Body of pancreas (tissue), 4 donors: Measurements from ENCODE around the gene PLOD2. TPM values are rescaled to one million over a fixed set of nuclear protein-coding genes. Genes with fewer than 3 reads are reported as not detected.

Experiments used
- ATAC-seq: fragments of 150-250 bp; one replicate; pipeline ENCODE4 v1.9.1; 2016
- DNase-seq, 4 donors: peaks; one replicate each; pipeline ENCODE4 v3.0.0-alpha.2; 2019
- H3K27ac ChIP-seq, 4 donors: fragments of 200-600 bp; sonication (generic); 1 replicate in 3 of 4; 2 replicates in 1 of 4; pipeline versions ENCODE4 v1.5.1 to v1.6.1; 2016 to 2019; ENCODE audit warnings: mild to moderate bottlenecking in 1 of 4, mixed read lengths in 1 of 4, moderate library complexity in 1 of 4
- H3K27me3 ChIP-seq, 2 donors: fragments of 200-600 bp; sonication (generic); one replicate each; pipeline ENCODE4 v1.6.0; 2016; ENCODE audit warnings: mild to moderate bottlenecking in 1 of 2
- H3K36me3 ChIP-seq, 2 donors: fragments of 200-600 bp; sonication (generic); replicated peaks in 1 of 2; 2 replicates each; pipeline ENCODE4 v1.5.1; 2016; ENCODE audit warnings: low read depth in 2 of 2; ENCODE audit not compliant: insufficient read depth in 1 of 2
- H3K4me1 ChIP-seq: fragments of 200-600 bp; sonication (generic); one replicate; pipeline ENCODE4 v1.6.0; 2016
- H3K4me3 ChIP-seq, 2 donors: fragments of 200-600 bp; sonication (generic); 1 replicate in 1 of 2; 2 replicates in 1 of 2; pipeline ENCODE4 v1.5.1; 2016 to 2019
- H3K9me3 ChIP-seq, 3 donors: fragments of 200-600 bp; sonication (generic); 1 replicate in 2 of 3; 2 replicates in 1 of 3; pipeline ENCODE4 v1.5.1; 2016
- CTCF ChIP-seq, 7 experiments: fragments of 450-650 bp in 4 of 7; fragments of 200-600 bp in 3 of 7; sonication (generic) in 3 of 7; IDR thresholded peaks; one replicate each; pipeline ENCODE4 v1.5.1; 2016 to 2019; ENCODE audit warnings: antibody characterized with exemption in 7 of 7
- POLR2A ChIP-seq, 3 donors: fragments of 450-650 bp; IDR thresholded peaks; one replicate each; pipeline ENCODE4 v1.6.1; 2016; ENCODE audit warnings: antibody characterized with exemption in 3 of 3, mild to moderate bottlenecking in 2 of 3
- WGBS, 2 donors: methylation state at CpG; one replicate each; pipeline ENCODE4 v1.1.5; 2017; 5-methylcytosine and 5-hydroxymethylcytosine counted together
- intact Hi-C: fragments of 100-400 bp; cut with DNase I; formaldehyde crosslinking; loops from one replicate; pipeline ENCODE4 v1.15.1; 2023
- total RNA-seq, 2 donors: library from RNA; depleted of rRNA; stranded (reverse); fragments of >200 nt; gene quantifications; one replicate each; pipeline ENCODE4 v1.1.0, GENCODE V29; 2016

PLOD2 gene
- total RNA-seq, 2 donors from 2014 or later = 16.8 to 24.4 TPM

DNA sequence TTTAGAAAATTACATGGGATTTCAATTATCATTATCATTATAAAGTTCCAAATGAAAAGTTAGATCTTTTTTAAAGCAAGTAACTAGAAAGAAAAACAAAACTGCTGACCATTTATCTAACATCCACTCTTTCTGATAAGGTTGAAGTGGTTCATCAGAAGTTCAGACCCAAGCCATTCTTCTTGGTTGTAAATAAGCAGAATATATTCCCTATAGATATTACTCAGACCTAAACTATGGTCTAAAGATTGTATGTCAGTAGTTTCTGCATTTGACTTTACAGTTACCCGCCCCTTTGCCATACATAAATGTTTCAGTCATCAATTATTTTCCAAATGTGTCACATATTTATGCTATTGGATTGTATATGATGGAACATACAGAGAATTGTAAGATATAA, 136.7 kb downstream of the PLOD2 start:
- intact Hi-C loops = no loop called here
- H3K4me3 ChIP-seq = no peak overlapping the region
- no peak overlapping the region for H3K27ac ChIP-seq
- H3K27me3 ChIP-seq = no peaks in the 10 kb centered on the region
- H3K9me3 ChIP-seq = no peaks in the 10 kb centered on the region
- no peaks in the 10 kb centered on the region for H3K4me1 ChIP-seq
- H3K36me3 ChIP-seq = no peaks in the 10 kb centered on the region
- whole genome bisulfite sequencing, 2 donors = 88% methylated on average over 1 of the region's 1 CpG
- no peak for ATAC-seq
- TF ChIP-seq POLR2A (IDR thresholded peaks at IDR 0.05) = no peak
- TF ChIP-seq CTCF (IDR thresholded peaks at IDR 0.05) = no peak
- DNase-seq = no peak

GRCh38 chr3:146020969-146021368, 140.0 kb downstream of the PLOD2 start:
- no peak overlapping the region for H3K4me3 ChIP-seq
- no peaks in the 10 kb centered on the region for H3K36me3 ChIP-seq
- no peaks in the 10 kb centered on the region for H3K27me3 ChIP-seq
- no peaks in the 10 kb centered on the region for H3K4me1 ChIP-seq
- no peak overlapping the region for H3K27ac ChIP-seq
- TF ChIP-seq CTCF (IDR thresholded peaks at IDR 0.05) (no peak), POLR2A (IDR thresholded peaks at IDR 0.05) (no peak)
- 52 to 62% methylated on average over 1 of the region's 1 CpG for WGBS, 2 donors
- H3K9me3 ChIP-seq = no peaks in the 10 kb centered on the region
- no peak for DNase-seq
- ATAC-seq = no peak
- intact Hi-C loops = no loop called here

DNA sequence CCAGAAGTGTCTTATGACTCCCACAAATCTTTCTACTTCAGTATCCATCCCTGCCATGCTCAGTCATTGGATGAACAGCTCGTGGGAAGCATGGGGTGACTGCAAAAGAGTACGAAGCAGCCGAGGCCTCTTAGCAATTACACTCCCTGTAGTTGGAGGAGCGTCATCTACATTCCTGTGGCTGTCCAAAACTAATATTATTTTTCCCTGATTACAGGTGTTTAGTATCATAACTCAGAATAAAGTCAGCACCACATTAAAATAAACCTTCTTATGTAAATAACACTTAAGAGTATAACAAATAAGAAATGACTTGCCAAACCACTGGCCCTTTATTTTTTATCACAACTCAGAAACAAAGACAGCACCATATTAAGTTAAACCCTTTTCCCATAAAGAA, 141.5 kb downstream of the PLOD2 start:
- Histone ChIP-seq H3K9me3 (no peaks in the 10 kb centered on the region), H3K27ac (no peak overlapping the region), H3K27me3 (no peaks in the 10 kb centered on the region), H3K4me3 (no peak overlapping the region), H3K36me3 (no peaks in the 10 kb centered on the region), H3K4me1 (no peaks in the 10 kb centered on the region)
- no peak for TF ChIP-seq CTCF (IDR thresholded peaks at IDR 0.05)
- no peak for TF ChIP-seq POLR2A (IDR thresholded peaks at IDR 0.05)
- ATAC-seq (no peak), DNase-seq (no peak)
- 37 to 80% methylated on average over 4 of the region's 4 CpGs for WGBS, 2 donors
- intact Hi-C loops = no loop called here

Other genes with a start within 250 kb of the PLOD2 start
- 10 to 100 TPM; 19.4 to 28.5 TPM for gene PLSCR4, start 89.9 kb upstream of the PLOD2 start, total RNA-seq